Mucosa of descending colon (tissue), 3 donors: ENCODE data around the gene KDM1B. TPM values are rescaled to one million over a fixed set of nuclear protein-coding genes. Genes with fewer than 3 reads are reported as not detected.

ENCODE experiments used
- ATAC-seq: fragments of 200-7000 bp; cut with Tn5 transposase; one replicate; pipeline ENCODE4 v1.9.1; 2020; ENCODE audit warnings: mild to moderate bottlenecking, moderate library complexity
- DNase-seq, 3 donors: peaks; one replicate each; pipeline ENCODE4 v3.0.0-alpha.2; 2020
- H3K36me3 ChIP-seq: fragments of 200-600 bp; one replicate; pipeline ENCODE4 v1.8.0; 2021; ENCODE audit warnings: low read depth, mild to moderate bottlenecking
- H3K4me1 ChIP-seq: fragments of 200-600 bp; one replicate; pipeline ENCODE4 v1.8.0; 2021; ENCODE audit warnings: low read depth, mild to moderate bottlenecking
- H3K4me3 ChIP-seq: fragments of 200-600 bp; one replicate; pipeline ENCODE4 v1.8.0; 2021; ENCODE audit warnings: mild to moderate bottlenecking
- H3K9me3 ChIP-seq: fragments of 200-600 bp; one replicate; pipeline ENCODE4 v1.8.0; 2021; ENCODE audit warnings: mild to moderate bottlenecking
- intact Hi-C, 2 donors: fragments of 100-400 bp; cut with DNase I in 1 of 2; cut with micrococcal nuclease in 1 of 2; formaldehyde crosslinking; loops; one replicate each; pipeline versions ENCODE4 v1.11.0 to v1.11.1; 2022; cut with DNase I, micrococcal nuclease
- total RNA-seq, 3 donors: library from RNA; stranded (reverse); fragmentation: NEBNext Ultra II Directional in 2 of 3; extraction: Animal tissue kit (Norgen Biotek cat#: 25700) in 2 of 3; gene quantifications; one replicate each; pipeline versions ENCODE4 v1.2.1 to v1.2.4, GENCODE V29; 2021 to 2023
- TF ChIP-seq, protein P1 (sequence below): fragments of 200-600 bp; IDR thresholded peaks from one replicate; pipeline ENCODE4 v1.8.0; 2022; ENCODE audit warnings: antibody characterized with exemption, mild to moderate bottlenecking
- donor health status: DM: no; HTN: no; CAD: no; lungs with moderate emphysema.
- donor health status: DM: no; HTN: no; CAD: no.
- donor health status: DM: no; HTN: yes; CAD: no.

The KDM1B gene
- total RNA-seq, 3 donors from 2014 or later: 34.6 to 47.4 (median 37.6) TPM

DNA sequence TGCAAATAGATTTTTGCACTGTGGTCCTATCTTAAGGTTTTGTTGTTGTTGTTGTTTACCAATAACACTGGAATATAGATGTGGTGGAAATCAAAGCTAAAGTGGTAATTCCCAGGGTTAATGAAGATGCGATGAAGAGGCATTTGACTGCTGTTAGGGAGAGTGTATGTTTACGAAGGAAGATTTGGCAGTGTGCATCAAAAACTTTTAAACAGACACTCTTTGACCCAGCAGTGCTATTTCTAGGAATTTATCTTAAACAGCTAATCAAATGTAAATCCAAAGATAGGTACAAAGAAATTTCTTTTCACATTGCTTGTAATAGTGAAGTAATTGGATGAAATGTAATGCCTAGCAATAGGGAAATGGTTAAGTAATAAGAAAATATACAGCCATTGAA lies 34.0 kb downstream of the KDM1B start:
- H3K4me1 ChIP-seq: peaks cover 9% of the 10 kb centered on the region
- no peak for DNase-seq
- no peak for ATAC-seq
- no peaks in the 10 kb centered on the region for H3K36me3 ChIP-seq
- TF ChIP-seq, protein P1, sequence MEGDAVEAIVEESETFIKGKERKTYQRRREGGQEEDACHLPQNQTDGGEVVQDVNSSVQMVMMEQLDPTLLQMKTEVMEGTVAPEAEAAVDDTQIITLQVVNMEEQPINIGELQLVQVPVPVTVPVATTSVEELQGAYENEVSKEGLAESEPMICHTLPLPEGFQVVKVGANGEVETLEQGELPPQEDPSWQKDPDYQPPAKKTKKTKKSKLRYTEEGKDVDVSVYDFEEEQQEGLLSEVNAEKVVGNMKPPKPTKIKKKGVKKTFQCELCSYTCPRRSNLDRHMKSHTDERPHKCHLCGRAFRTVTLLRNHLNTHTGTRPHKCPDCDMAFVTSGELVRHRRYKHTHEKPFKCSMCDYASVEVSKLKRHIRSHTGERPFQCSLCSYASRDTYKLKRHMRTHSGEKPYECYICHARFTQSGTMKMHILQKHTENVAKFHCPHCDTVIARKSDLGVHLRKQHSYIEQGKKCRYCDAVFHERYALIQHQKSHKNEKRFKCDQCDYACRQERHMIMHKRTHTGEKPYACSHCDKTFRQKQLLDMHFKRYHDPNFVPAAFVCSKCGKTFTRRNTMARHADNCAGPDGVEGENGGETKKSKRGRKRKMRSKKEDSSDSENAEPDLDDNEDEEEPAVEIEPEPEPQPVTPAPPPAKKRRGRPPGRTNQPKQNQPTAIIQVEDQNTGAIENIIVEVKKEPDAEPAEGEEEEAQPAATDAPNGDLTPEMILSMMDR: no peak
- H3K9me3 ChIP-seq: no peaks in the 10 kb centered on the region
- H3K4me3 ChIP-seq: no peak overlapping the region
- intact Hi-C loops: no loop called here

DNA sequence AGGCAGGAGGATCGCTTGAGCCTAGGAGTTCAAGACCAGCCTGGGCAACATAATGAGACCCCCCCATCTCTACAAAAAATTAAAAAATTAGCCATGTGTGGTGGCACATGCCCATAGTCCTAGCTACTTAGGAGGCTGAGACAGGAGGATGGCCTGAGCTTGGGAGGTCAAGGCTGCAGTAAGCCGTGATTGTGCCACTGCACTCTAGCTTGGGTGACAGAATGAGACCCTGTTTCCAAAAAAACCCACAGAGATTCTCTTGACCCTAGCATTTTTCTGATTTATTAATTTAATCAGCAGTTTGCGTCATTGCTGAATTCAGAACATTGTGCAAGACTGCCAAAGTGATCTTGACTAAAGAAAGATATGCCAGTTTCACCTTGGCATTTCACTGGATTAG lies 36.8 kb downstream of the KDM1B start:
- no peaks in the 10 kb centered on the region for H3K4me1 ChIP-seq
- H3K36me3 ChIP-seq: no peaks in the 10 kb centered on the region
- no peak overlapping the region for H3K4me3 ChIP-seq
- ATAC-seq (no peak), DNase-seq (no peak)
- TF ChIP-seq, protein P1: no peak
- intact Hi-C loops: no loop called here
- H3K9me3 ChIP-seq: no peaks in the 10 kb centered on the region

DNA sequence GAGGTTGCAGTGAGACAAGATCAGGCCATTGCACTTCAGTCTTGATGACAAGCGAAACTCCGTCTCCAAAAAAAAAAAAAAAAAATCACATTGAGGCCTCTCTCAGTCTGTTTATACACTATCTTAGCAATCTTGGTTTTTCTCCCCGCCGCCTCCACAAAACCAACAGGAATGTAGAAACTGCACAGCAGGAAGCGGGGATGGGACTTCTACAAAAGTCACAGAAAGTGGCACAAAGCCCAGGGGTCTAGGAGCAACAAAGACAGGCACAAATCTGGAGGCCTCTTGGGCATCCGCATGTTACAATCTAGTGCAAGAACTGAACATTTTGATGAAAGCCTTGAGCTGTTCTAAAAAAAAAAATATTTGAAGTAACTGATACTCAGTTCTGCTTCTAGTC lies 48.6 kb downstream of the KDM1B start:
- intact Hi-C loops: no loop called here
- H3K36me3 ChIP-seq: no peaks in the 10 kb centered on the region
- TF ChIP-seq, protein P1: no peak

DNA sequence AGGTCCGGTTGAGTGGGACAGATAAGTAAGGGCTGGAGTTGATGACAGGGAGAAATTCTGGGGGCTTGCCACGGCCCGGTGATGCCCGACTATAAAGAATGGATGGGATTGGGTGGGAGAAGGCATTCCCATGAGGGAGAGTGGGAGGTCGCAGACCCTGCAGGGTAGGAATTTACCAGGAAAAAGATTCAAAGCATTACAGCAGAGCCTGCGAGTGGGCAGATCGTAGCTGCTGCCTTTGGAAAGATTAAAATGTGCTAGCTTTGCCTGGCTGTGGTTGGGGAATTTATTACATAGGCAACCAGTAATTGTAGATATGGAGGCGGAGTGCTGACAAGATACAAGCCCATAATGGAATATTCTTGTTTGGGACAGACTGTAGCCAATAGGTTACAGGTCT lies 49.5 kb downstream of the KDM1B start:
- no peak for DNase-seq
- H3K9me3 ChIP-seq: no peaks in the 10 kb centered on the region
- TF ChIP-seq, protein P1: no peak
- H3K4me1 ChIP-seq: no peaks in the 10 kb centered on the region
- H3K36me3 ChIP-seq: no peaks in the 10 kb centered on the region
- no peak overlapping the region for H3K4me3 ChIP-seq
- ATAC-seq: no peak
- intact Hi-C loops: no loop called here

More for the DNA sequence above, 48.6 kb downstream of the KDM1B start:
- no peaks in the 10 kb centered on the region for H3K9me3 ChIP-seq
- ATAC-seq: no peak
- DNase-seq: no peak
- no peak overlapping the region for H3K4me3 ChIP-seq
- no peaks in the 10 kb centered on the region for H3K4me1 ChIP-seq

DNA sequence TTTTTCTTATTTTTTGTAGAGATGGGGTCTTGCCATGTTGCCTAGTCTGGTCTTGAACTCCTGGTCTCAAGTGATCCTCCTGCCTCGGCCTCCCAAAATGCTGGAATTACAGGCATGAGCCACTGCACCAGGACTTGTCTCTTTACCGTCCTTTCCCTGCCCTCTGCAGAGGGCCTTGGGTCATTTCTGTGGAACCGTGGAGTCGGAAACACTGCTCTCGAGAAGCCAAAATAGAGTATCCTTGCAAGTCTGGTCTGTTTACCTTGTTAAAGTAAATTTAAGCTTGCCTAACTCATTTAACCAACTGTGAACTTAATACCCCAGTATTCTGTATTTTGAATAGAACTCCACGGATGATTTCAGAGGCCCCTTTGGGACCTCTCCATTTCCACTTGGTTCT lies 51.4 kb downstream of the KDM1B start:
- DNase-seq (no peak), ATAC-seq (no peak)
- no peaks in the 10 kb centered on the region for H3K4me1 ChIP-seq
- intact Hi-C loops: no loop called here
- no peaks in the 10 kb centered on the region for H3K9me3 ChIP-seq
- no peaks in the 10 kb centered on the region for H3K36me3 ChIP-seq
- TF ChIP-seq, protein P1: no peak
- H3K4me3 ChIP-seq: no peak overlapping the region

DNA sequence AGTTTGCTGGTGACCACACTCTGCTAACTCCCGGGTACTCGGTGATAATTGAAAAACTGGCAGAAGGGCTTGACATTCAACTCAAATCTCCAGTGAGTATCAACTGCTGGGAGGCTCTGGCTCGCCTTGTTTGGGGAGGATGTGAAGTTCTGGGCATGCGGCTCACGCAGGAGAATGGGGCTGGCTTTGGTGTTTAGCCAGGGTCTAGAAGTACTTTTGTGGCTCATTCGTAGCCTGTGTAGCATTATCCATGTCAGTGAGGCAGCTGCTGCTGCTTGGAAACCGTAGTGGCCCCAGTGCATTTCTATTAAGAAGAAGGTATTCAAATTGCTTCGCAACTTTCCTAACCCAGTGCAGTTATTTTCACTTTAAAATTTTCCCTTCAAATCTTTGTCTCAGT lies 52.2 kb downstream of the KDM1B start:
- Histone ChIP-seq H3K36me3 (no peaks in the 10 kb centered on the region), H3K4me1 (no peaks in the 10 kb centered on the region), H3K4me3 (no peak overlapping the region), H3K9me3 (no peaks in the 10 kb centered on the region)
- intact Hi-C loops: no loop called here
- DNase-seq (no peak), ATAC-seq (no peak)
- TF ChIP-seq, protein P1: no peak
